ENCODE results near the gene CEP290.

Gene CEP290

GRCh38 chr12:88035271-88035906 lies 106.5 kb downstream of the CEP290 start (continued):
- TF ChIP-seq ZEB2 (tag by site-specific recombination; IDR thresholded peaks at IDR 0.05) = peak; percentile 74; the same call in 1 of the 2 replicates
- TF ChIP-seq BCL11B (tag by site-specific recombination; IDR thresholded peaks at IDR 0.05; ENCODE audit: low read depth) = no peak
- TF ChIP-seq SALL2 (tag by site-specific recombination; IDR thresholded peaks at IDR 0.05; ENCODE audit: borderline replicate concordance) = no peak
- peak; percentile 59; the same call in 1 of the 2 replicates for TF ChIP-seq ZNF324 (tag by site-specific recombination; IDR thresholded peaks at IDR 0.05)
- peak; percentile 84 for TF ChIP-seq ZIC2 (tag by site-specific recombination; IDR thresholded peaks at IDR 0.05)
- TF ChIP-seq ZBTB8A (tag by site-specific recombination; IDR thresholded peaks at IDR 0.05) = peak; percentile 100
- TF ChIP-seq ZNF580 (tag by site-specific recombination; IDR thresholded peaks at IDR 0.05) = no peak
- peak; percentile 92 for TF ChIP-seq ZFP37 (tag by site-specific recombination; IDR thresholded peaks at IDR 0.05)
- peak; percentile 82 for TF ChIP-seq KLF8 (tag by site-specific recombination; IDR thresholded peaks at IDR 0.05)
- TF ChIP-seq ZNF654 (tag by site-specific recombination; IDR thresholded peaks at IDR 0.05; ENCODE audit: low read depth) = no peak
- TF ChIP-seq, protein P1, sequence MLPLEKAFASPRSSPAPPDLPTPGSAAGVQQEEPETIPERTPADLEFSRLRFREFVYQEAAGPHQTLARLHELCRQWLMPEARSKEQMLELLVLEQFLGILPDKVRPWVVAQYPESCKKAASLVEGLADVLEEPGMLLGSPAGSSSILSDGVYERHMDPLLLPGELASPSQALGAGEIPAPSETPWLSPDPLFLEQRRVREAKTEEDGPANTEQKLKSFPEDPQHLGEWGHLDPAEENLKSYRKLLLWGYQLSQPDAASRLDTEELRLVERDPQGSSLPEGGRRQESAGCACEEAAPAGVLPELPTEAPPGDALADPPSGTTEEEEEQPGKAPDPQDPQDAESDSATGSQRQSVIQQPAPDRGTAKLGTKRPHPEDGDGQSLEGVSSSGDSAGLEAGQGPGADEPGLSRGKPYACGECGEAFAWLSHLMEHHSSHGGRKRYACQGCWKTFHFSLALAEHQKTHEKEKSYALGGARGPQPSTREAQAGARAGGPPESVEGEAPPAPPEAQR (tag by site-specific recombination; IDR thresholded peaks at IDR 0.05) = no peak
- no peak for TF ChIP-seq ZNF830 (tag by site-specific recombination; IDR thresholded peaks at IDR 0.05; ENCODE audit: low read depth)
- peak; percentile 73 for TF ChIP-seq SP2 (tag by site-specific recombination; IDR thresholded peaks at IDR 0.05)
- TF ChIP-seq, protein P2, sequence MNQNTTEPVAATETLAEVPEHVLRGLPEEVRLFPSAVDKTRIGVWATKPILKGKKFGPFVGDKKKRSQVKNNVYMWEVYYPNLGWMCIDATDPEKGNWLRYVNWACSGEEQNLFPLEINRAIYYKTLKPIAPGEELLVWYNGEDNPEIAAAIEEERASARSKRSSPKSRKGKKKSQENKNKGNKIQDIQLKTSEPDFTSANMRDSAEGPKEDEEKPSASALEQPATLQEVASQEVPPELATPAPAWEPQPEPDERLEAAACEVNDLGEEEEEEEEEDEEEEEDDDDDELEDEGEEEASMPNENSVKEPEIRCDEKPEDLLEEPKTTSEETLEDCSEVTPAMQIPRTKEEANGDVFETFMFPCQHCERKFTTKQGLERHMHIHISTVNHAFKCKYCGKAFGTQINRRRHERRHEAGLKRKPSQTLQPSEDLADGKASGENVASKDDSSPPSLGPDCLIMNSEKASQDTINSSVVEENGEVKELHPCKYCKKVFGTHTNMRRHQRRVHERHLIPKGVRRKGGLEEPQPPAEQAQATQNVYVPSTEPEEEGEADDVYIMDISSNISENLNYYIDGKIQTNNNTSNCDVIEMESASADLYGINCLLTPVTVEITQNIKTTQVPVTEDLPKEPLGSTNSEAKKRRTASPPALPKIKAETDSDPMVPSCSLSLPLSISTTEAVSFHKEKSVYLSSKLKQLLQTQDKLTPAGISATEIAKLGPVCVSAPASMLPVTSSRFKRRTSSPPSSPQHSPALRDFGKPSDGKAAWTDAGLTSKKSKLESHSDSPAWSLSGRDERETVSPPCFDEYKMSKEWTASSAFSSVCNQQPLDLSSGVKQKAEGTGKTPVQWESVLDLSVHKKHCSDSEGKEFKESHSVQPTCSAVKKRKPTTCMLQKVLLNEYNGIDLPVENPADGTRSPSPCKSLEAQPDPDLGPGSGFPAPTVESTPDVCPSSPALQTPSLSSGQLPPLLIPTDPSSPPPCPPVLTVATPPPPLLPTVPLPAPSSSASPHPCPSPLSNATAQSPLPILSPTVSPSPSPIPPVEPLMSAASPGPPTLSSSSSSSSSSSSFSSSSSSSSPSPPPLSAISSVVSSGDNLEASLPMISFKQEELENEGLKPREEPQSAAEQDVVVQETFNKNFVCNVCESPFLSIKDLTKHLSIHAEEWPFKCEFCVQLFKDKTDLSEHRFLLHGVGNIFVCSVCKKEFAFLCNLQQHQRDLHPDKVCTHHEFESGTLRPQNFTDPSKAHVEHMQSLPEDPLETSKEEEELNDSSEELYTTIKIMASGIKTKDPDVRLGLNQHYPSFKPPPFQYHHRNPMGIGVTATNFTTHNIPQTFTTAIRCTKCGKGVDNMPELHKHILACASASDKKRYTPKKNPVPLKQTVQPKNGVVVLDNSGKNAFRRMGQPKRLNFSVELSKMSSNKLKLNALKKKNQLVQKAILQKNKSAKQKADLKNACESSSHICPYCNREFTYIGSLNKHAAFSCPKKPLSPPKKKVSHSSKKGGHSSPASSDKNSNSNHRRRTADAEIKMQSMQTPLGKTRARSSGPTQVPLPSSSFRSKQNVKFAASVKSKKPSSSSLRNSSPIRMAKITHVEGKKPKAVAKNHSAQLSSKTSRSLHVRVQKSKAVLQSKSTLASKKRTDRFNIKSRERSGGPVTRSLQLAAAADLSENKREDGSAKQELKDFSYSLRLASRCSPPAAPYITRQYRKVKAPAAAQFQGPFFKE (tag by site-specific recombination; IDR thresholded peaks at IDR 0.05; ENCODE audit: borderline replicate concordance) = no peak
- 0 out of 2 replicates have a peak, but pooled peaks have one; percentile 22 for TF ChIP-seq ZNF561 (tag by site-specific recombination; IDR thresholded peaks at IDR 0.05; ENCODE audit: borderline replicate concordance)
- no peak for TF ChIP-seq ZNF510 (tag by site-specific recombination; IDR thresholded peaks at IDR 0.05; ENCODE audit: insufficient replicate concordance)
- no peak for TF ChIP-seq ZNF16 (tag by site-specific recombination; IDR thresholded peaks at IDR 0.05; ENCODE audit: low read depth)
- TF ChIP-seq ZNF660 (tag by site-specific recombination; IDR thresholded peaks at IDR 0.05) = 0 out of 2 replicates have a peak, but pooled peaks have one; percentile 57
- no peak for TF ChIP-seq ZNF37A (tag by site-specific recombination; IDR thresholded peaks at IDR 0.05)
- peak; percentile 43; the same call in 1 of the 2 replicates for TF ChIP-seq GLIS1 (tag by site-specific recombination; IDR thresholded peaks at IDR 0.05)
- TF ChIP-seq ZNF843 (tag by site-specific recombination; IDR thresholded peaks at IDR 0.05) = 0 out of 2 replicates have a peak, but pooled peaks have one; percentile 44
- TF ChIP-seq SCRT1 (tag by site-specific recombination; IDR thresholded peaks at IDR 0.05; ENCODE audit: borderline replicate concordance) = no peak
- no peak for TF ChIP-seq ZNF585B (tag by site-specific recombination; IDR thresholded peaks at IDR 0.05)
- peak; percentile 81; the same call in 1 of the 2 replicates for TF ChIP-seq ZNF2 (tag by site-specific recombination; IDR thresholded peaks at IDR 0.05)
- no peak for TF ChIP-seq MZF1 (tag by site-specific recombination; IDR thresholded peaks at IDR 0.05; ENCODE audit: borderline replicate concordance)
- TF ChIP-seq ZBTB1 (tag by site-specific recombination; IDR thresholded peaks at IDR 0.05) = peak; percentile 91; the same call in 1 of the 2 replicates
- peak; percentile 74 for TF ChIP-seq ZBTB17 (tag by site-specific recombination; IDR thresholded peaks at IDR 0.05)
- no peak for TF ChIP-seq ZNF121 (tag by site-specific recombination; IDR thresholded peaks at IDR 0.05)
- peak; percentile 57; the same call in 1 of the 2 replicates for TF ChIP-seq REPIN1 (tag by site-specific recombination; IDR thresholded peaks at IDR 0.05; ENCODE audit: low read depth)

Data from HEK293 (cell line).